ENCODE measurements around the gene TRIO. TPM values are rescaled to one million over a fixed set of nuclear protein-coding genes. Genes with fewer than 3 reads are reported as not detected.
"Not testable (repeated sequence)": the region's sequence is repeated elsewhere in the genome, so short reads cannot be mapped to it uniquely, and the experiment has no call there.

Gene TRIO
- total and polyA plus RNA-seq, 12 donors = 26.2 to 85.2 (median 61.9) TPM

DNA sequence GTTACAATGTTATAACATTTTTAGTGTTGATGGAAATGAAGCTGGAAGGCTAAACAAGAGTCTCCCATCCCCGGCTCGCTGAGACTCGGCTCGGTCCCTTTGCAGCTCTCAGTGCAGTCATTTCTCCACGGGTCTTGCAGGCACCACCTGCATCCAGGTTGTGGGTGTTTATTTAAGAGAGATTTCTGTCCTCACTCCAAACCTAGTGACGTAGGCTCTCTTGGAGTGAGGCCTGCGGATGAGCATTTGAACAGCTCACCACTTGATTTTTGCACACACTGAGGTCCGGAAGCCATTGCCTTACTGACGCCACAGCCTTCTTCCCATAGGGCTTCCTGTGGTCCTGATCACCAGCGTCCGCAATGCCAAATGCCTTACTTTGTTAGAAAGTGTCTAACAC, 240.8 kb downstream of the TRIO start:
- no peaks in the 10 kb centered on the region for H3K27me3 ChIP-seq
- H3K36me3 ChIP-seq = peaks cover 0 to 100% (median 39%) of the 10 kb centered on the region in 9 donors
- no peaks in the 10 kb centered on the region for H3K4me1 ChIP-seq
- H3K9me3 ChIP-seq = no peaks in the 10 kb centered on the region
- H3K4me3 ChIP-seq = no peak overlapping the region
- intact Hi-C loops (cut with DNase I) = no loop called here
- 83 to 84% methylated on average over 11 of the region's 11 CpGs for WGBS, 2 donors
- H3K27ac ChIP-seq = no peak overlapping the region
- TF ChIP-seq, protein P1, sequence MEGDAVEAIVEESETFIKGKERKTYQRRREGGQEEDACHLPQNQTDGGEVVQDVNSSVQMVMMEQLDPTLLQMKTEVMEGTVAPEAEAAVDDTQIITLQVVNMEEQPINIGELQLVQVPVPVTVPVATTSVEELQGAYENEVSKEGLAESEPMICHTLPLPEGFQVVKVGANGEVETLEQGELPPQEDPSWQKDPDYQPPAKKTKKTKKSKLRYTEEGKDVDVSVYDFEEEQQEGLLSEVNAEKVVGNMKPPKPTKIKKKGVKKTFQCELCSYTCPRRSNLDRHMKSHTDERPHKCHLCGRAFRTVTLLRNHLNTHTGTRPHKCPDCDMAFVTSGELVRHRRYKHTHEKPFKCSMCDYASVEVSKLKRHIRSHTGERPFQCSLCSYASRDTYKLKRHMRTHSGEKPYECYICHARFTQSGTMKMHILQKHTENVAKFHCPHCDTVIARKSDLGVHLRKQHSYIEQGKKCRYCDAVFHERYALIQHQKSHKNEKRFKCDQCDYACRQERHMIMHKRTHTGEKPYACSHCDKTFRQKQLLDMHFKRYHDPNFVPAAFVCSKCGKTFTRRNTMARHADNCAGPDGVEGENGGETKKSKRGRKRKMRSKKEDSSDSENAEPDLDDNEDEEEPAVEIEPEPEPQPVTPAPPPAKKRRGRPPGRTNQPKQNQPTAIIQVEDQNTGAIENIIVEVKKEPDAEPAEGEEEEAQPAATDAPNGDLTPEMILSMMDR (IDR thresholded peaks at IDR 0.05) = no peak
- DNase-seq (no peak), ATAC-seq (peak in 3 of 8 donors; percentile 39 to 74 (median 43))

DNA sequence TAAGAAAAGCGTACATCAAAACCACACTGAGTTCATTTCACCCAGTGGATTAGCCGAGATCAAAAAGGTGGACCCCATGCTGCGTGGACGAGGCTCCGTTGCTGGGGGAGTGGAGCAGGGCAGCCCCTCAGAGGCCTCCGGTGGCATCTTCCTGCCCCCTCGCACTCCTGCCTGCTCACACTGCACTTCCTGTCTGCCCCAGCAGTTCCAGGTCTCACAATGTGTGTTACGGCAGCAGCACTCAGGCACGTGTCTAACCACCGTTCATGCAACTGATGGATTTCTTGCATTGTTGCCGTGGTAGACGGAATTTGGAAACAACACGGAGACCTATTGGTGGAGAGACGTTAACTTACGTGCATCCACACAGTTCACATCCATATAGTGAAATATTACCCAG, 241.9 kb downstream of the TRIO start:
- no peak for ATAC-seq
- intact Hi-C loops (cut with DNase I) = no loop called here
- Histone ChIP-seq H3K36me3 (peaks cover 0 to 100% (median 40%) of the 10 kb centered on the region in 9 donors), H3K27me3 (no peaks in the 10 kb centered on the region), H3K4me1 (no peaks in the 10 kb centered on the region), H3K4me3 (no peak overlapping the region), H3K27ac (no peak overlapping the region), H3K9me3 (no peaks in the 10 kb centered on the region)
- WGBS, 2 donors = 93 to 94% methylated on average over 15 of the region's 15 CpGs
- no peak for DNase-seq
- TF ChIP-seq, protein P1 (IDR thresholded peaks at IDR 0.05) = no peak

GRCh38 chr5:14386884-14387624, 243.9 kb downstream of the TRIO start:
- WGBS, 2 donors = 81 to 84% methylated on average over 16 of the region's 16 CpGs

DNA sequence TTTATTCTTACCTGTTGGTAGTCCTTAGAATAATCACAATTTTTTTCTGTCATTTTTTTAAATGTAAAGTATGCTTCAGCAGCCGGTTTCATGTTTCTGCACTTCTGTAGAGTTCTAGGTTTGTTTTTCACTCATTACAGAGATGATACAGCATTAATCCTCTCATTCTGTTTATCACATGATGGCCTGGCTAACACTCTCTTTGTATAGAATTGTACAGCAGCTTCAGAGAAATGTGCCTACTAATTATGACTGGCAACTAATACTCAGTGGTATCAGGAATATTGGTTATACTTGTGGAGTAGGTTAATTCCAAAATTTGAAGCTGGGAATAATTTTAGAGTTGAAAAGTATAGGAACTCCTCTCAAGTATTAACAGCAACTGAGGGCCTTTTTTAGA, 245.6 kb downstream of the TRIO start:
- TF ChIP-seq, protein P1 (IDR thresholded peaks at IDR 0.05) = no peak
- Histone ChIP-seq H3K9me3 (peaks cover 0 to 4% (median 0%) of the 10 kb centered on the region in 11 donors), H3K36me3 (peaks cover 0 to 100% (median 54%) of the 10 kb centered on the region in 9 donors), H3K4me3 (no peak overlapping the region), H3K27ac (no peak overlapping the region), H3K27me3 (no peaks in the 10 kb centered on the region), H3K4me1 (no peaks in the 10 kb centered on the region)
- intact Hi-C loops (cut with DNase I) = no loop called here
- DNase-seq = no peak
- 94 to 97% methylated on average over 1 of the region's 1 CpG for WGBS, 2 donors
- ATAC-seq = no peak

More at GRCh38 chr5:14386884-14387624, 243.9 kb downstream of the TRIO start:
- intact Hi-C loops (cut with DNase I) = no loop called here
- DNase-seq (no peak), ATAC-seq (no peak)
- H3K4me3 ChIP-seq = no peak overlapping the region
- H3K36me3 ChIP-seq = peaks cover 0 to 100% (median 52%) of the 10 kb centered on the region in 9 donors
- no peak overlapping the region for H3K27ac ChIP-seq
- no peaks in the 10 kb centered on the region for H3K27me3 ChIP-seq
- TF ChIP-seq, protein P1 (IDR thresholded peaks at IDR 0.05) = no peak
- peaks cover 0 to 4% (median 0%) of the 10 kb centered on the region in 11 donors for H3K9me3 ChIP-seq
- no peaks in the 10 kb centered on the region for H3K4me1 ChIP-seq

GRCh38 chr5:14392552-14392951, 249.4 kb downstream of the TRIO start:
- not testable (repeated sequence) for ATAC-seq, H3K9me3 ChIP-seq, H3K27ac ChIP-seq, H3K27me3 ChIP-seq, H3K4me1 ChIP-seq, H3K4me3 ChIP-seq, DNase-seq
- H3K36me3 ChIP-seq = peaks cover 0 to 100% (median 81%) of the 10 kb centered on the region in 9 donors
- intact Hi-C loops (cut with DNase I) = loop anchor here in 6 of 10 donors (5.0 to 10.0 kb wide), 5 partner anchors 92 to 622 kb away; partner anchors contain the start of gene OTULIN (in 1 of the 6)
- WGBS, 2 donors = 98 to 99% methylated on average over 10 of the region's 10 CpGs

Data from heart right ventricle (tissue), 16 donors.